ENCODE measurements around the gene LMX1A.

Gene LMX1A

GRCh38 chr1:165182975-165183374 is 173.5 kb downstream of the LMX1A start:
- H3K9ac ChIP-seq (ENCODE audit: low read depth, low read length) = no peak overlapping the region
- no peaks in the 10 kb centered on the region for H3K4me1 ChIP-seq (ENCODE audit: insufficient read depth, low read length)
- no peaks in the 10 kb centered on the region for H3K9me3 ChIP-seq (ENCODE audit: control insufficient read depth, insufficient read depth, low read length)
- H3K36me3 ChIP-seq (ENCODE audit: insufficient read depth, low read length) = no peaks in the 10 kb centered on the region

GRCh38 chr1:165179306-165179705 is 177.2 kb downstream of the LMX1A start:
- H3K9me3 ChIP-seq (ENCODE audit: control insufficient read depth, insufficient read depth, low read length) = no peaks in the 10 kb centered on the region
- no peak overlapping the region for H3K9ac ChIP-seq (ENCODE audit: low read depth, low read length)
- H3K4me1 ChIP-seq (ENCODE audit: insufficient read depth, low read length) = no peaks in the 10 kb centered on the region
- no peaks in the 10 kb centered on the region for H3K36me3 ChIP-seq (ENCODE audit: insufficient read depth, low read length)

- Histone ChIP-seq H3K4me1 (ENCODE audit: insufficient read depth, low read length) (no peaks in the 10 kb centered on the region), H3K9ac (ENCODE audit: low read depth, low read length) (no peak overlapping the region), H3K36me3 (ENCODE audit: insufficient read depth, low read length) (no peaks in the 10 kb centered on the region), H3K9me3 (ENCODE audit: control insufficient read depth, insufficient read depth, low read length) (no peaks in the 10 kb centered on the region)
Measured at GRCh38 chr1:165174491-165174890, 182.0 kb downstream of the LMX1A start.

GRCh38 chr1:165173818-165174217 is 182.7 kb downstream of the LMX1A start:
- Histone ChIP-seq H3K4me1 (ENCODE audit: insufficient read depth, low read length) (no peaks in the 10 kb centered on the region), H3K9ac (ENCODE audit: low read depth, low read length) (no peak overlapping the region), H3K9me3 (ENCODE audit: control insufficient read depth, insufficient read depth, low read length) (no peaks in the 10 kb centered on the region), H3K36me3 (ENCODE audit: insufficient read depth, low read length) (no peaks in the 10 kb centered on the region)

GRCh38 chr1:165173409-165173808 is 183.1 kb downstream of the LMX1A start:
- H3K36me3 ChIP-seq (ENCODE audit: insufficient read depth, low read length) = no peaks in the 10 kb centered on the region
- no peaks in the 10 kb centered on the region for H3K9me3 ChIP-seq (ENCODE audit: control insufficient read depth, insufficient read depth, low read length)
- no peak overlapping the region for H3K9ac ChIP-seq (ENCODE audit: low read depth, low read length)

GRCh38 chr1:165172666-165173065 is 183.8 kb downstream of the LMX1A start:
- no peaks in the 10 kb centered on the region for H3K4me1 ChIP-seq (ENCODE audit: insufficient read depth, low read length)
- no peaks in the 10 kb centered on the region for H3K36me3 ChIP-seq (ENCODE audit: insufficient read depth, low read length)
- H3K9ac ChIP-seq (ENCODE audit: low read depth, low read length) = no peak overlapping the region
- H3K9me3 ChIP-seq (ENCODE audit: control insufficient read depth, insufficient read depth, low read length) = no peaks in the 10 kb centered on the region

More at GRCh38 chr1:165173409-165173808, 183.1 kb downstream of the LMX1A start:
- H3K4me1 ChIP-seq (ENCODE audit: insufficient read depth, low read length) = no peaks in the 10 kb centered on the region

- H3K4me1 ChIP-seq (ENCODE audit: insufficient read depth, low read length) = no peaks in the 10 kb centered on the region
- H3K9ac ChIP-seq (ENCODE audit: low read depth, low read length) = no peak overlapping the region
- no peaks in the 10 kb centered on the region for H3K36me3 ChIP-seq (ENCODE audit: insufficient read depth, low read length)
- no peaks in the 10 kb centered on the region for H3K9me3 ChIP-seq (ENCODE audit: control insufficient read depth, insufficient read depth, low read length)
Measured at GRCh38 chr1:165169729-165170128, 186.8 kb downstream of the LMX1A start.

- Histone ChIP-seq H3K9me3 (ENCODE audit: control insufficient read depth, insufficient read depth, low read length) (no peaks in the 10 kb centered on the region), H3K36me3 (ENCODE audit: insufficient read depth, low read length) (no peaks in the 10 kb centered on the region), H3K4me1 (ENCODE audit: insufficient read depth, low read length) (no peaks in the 10 kb centered on the region), H3K9ac (ENCODE audit: low read depth, low read length) (no peak overlapping the region)
Measured at GRCh38 chr1:165169028-165169427, 187.5 kb downstream of the LMX1A start.

- no peaks in the 10 kb centered on the region for H3K4me1 ChIP-seq (ENCODE audit: insufficient read depth, low read length)
- H3K36me3 ChIP-seq (ENCODE audit: insufficient read depth, low read length) = no peaks in the 10 kb centered on the region
- no peaks in the 10 kb centered on the region for H3K9me3 ChIP-seq (ENCODE audit: control insufficient read depth, insufficient read depth, low read length)
- H3K9ac ChIP-seq (ENCODE audit: low read depth, low read length) = no peak overlapping the region
Measured at GRCh38 chr1:165168467-165168866, 188.0 kb downstream of the LMX1A start.

GRCh38 chr1:165162671-165163241 is 193.8 kb downstream of the LMX1A start:
- no peak overlapping the region for H3K9ac ChIP-seq (ENCODE audit: low read depth, low read length)
- no peaks in the 10 kb centered on the region for H3K4me1 ChIP-seq (ENCODE audit: insufficient read depth, low read length)
- no peaks in the 10 kb centered on the region for H3K36me3 ChIP-seq (ENCODE audit: insufficient read depth, low read length)
- H3K9me3 ChIP-seq (ENCODE audit: control insufficient read depth, insufficient read depth, low read length) = no peaks in the 10 kb centered on the region

GRCh38 chr1:165161130-165161529 is 195.4 kb downstream of the LMX1A start:
- Histone ChIP-seq H3K4me1 (ENCODE audit: insufficient read depth, low read length) (no peaks in the 10 kb centered on the region), H3K9me3 (ENCODE audit: control insufficient read depth, insufficient read depth, low read length) (no peaks in the 10 kb centered on the region), H3K36me3 (ENCODE audit: insufficient read depth, low read length) (no peaks in the 10 kb centered on the region), H3K9ac (ENCODE audit: low read depth, low read length) (no peak overlapping the region)

GRCh38 chr1:165153182-165153581 is 203.3 kb downstream of the LMX1A start:
- Histone ChIP-seq H3K9ac (ENCODE audit: low read depth, low read length) (no peak overlapping the region), H3K9me3 (ENCODE audit: control insufficient read depth, insufficient read depth, low read length) (no peaks in the 10 kb centered on the region), H3K4me1 (ENCODE audit: insufficient read depth, low read length) (no peaks in the 10 kb centered on the region), H3K36me3 (ENCODE audit: insufficient read depth, low read length) (no peaks in the 10 kb centered on the region)

- no peaks in the 10 kb centered on the region for H3K4me1 ChIP-seq (ENCODE audit: insufficient read depth, low read length)
- no peaks in the 10 kb centered on the region for H3K36me3 ChIP-seq (ENCODE audit: insufficient read depth, low read length)
- H3K9ac ChIP-seq (ENCODE audit: low read depth, low read length) = no peak overlapping the region
- H3K9me3 ChIP-seq (ENCODE audit: control insufficient read depth, insufficient read depth, low read length) = no peaks in the 10 kb centered on the region
Measured at GRCh38 chr1:165152727-165153126, 203.8 kb downstream of the LMX1A start.

- Histone ChIP-seq H3K9me3 (ENCODE audit: control insufficient read depth, insufficient read depth, low read length) (no peaks in the 10 kb centered on the region), H3K36me3 (ENCODE audit: insufficient read depth, low read length) (no peaks in the 10 kb centered on the region), H3K9ac (ENCODE audit: low read depth, low read length) (no peak overlapping the region), H3K4me1 (ENCODE audit: insufficient read depth, low read length) (no peaks in the 10 kb centered on the region)
Measured at GRCh38 chr1:165152109-165152508, 204.4 kb downstream of the LMX1A start.

Data from ES-I3 (cell line).